ENCODE data around the gene MYPN.

The MYPN gene

DNA sequence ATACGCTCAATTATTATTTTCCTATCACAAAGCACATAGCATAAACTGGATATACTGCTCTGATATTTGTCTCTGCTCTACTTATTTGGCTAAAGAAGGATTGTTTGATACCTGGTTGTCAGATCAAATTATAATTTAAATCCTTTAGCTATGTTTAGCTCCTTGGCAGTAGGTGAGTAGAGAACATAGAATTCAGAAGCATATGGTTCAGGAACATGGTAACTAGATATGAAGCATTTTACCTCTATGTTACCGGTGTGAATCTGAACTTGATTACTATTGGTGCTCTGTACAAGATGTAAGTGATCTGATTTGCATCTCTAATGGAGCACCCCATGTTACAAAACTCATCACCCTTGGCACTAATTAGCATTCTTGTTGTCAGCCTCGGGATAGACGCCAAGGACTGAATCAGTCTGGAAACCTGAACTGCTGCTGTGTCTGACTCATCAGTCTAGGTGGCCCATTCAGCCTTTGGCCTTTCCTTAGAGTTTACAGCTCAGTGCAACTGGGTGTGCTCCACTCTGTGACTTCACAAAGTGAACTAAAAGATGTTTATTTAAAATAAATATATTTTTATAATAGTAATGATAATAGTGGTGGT lies 12.3 kb upstream of the MYPN start:
- peak; percentile 91 for DNase-seq

DNA sequence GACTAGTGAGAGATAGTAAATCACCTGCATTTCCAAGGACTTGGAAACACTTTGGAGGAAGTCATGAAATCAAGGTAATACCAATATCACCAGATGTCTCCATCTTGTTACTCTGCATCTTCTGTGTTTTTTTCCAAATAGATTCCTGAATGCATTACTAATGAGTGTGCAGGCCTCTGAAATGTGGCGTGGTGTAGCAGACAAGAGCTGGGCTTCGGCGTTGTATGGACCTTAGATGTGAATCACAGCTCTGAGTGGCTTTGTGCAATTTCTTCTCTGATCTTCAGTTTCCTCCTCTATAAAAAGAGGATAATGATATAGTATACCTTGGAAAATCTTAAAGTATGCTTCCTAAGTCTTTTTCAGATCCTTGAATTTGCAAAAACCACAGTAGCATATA lies 9.6 kb upstream of the MYPN start:
- DNase-seq = peak; percentile 87

DNA sequence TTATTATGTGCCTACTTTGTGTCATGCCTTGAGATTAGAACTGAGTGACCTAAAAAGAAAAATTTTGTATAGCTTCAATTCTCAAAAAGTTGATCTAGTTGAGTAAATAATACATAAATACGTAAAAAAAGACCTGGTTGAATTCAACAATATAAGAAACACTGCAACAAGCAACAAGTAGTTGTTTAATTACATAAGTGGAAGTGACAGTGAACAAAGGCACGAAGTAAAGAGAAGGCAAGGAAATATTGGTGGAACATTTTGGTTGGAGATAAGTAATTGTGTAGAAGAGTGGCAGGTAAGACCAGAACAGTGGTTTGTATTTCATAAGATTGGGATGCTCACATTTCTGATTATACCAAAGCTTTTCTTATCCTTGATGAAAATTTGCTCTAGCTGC lies 8.2 kb upstream of the MYPN start:
- DNase-seq = no peak

DNA sequence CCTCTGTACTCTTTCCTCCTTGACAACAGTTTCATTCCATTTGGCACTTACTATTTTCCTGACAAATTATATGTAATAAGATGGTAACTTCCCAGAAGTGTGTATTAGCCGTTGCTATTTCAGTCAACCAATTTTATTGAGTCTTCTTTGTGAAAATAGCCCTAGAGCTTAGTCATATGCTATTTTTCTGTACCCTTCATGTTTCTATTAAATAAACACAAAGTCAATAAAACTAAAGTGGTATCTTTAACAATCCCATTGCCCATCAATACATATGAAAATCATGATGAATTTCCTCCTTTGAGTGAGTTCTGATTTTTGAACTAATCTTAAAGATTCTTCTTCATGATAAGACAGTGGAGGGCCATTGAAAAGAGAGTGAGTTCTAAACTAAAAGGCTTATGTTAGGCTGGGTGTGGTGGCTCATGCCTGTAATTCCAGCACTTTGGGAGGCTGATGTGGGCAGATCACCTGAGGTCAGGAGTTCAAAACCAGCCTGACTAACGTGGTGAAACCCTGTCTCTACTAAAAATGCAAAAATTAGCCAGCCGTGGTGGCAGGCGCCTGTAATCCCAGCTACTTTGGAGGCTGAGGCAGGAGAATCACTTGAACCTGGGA lies 5.9 kb upstream of the MYPN start:
- DNase-seq = peak; percentile 32

DNA sequence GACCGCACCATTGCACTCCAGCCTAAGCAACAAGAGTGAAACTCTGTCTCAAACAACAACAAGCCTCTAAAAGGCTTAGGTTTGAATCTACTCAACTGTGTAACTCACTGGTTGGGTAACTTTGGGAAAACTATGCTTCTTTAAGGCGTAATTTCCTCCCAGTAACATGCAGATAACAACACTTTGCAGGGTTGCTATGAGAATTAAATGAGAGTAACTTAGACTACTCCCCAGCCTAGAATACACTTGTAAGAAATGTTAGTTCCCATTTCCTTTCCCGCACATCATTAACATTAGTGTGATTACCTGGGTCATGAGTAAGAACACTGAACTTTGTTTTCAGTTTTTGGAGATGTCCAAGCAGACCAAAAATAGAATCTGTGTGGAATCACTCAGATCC lies 5.4 kb upstream of the MYPN start:
- no peak for DNase-seq

DNA sequence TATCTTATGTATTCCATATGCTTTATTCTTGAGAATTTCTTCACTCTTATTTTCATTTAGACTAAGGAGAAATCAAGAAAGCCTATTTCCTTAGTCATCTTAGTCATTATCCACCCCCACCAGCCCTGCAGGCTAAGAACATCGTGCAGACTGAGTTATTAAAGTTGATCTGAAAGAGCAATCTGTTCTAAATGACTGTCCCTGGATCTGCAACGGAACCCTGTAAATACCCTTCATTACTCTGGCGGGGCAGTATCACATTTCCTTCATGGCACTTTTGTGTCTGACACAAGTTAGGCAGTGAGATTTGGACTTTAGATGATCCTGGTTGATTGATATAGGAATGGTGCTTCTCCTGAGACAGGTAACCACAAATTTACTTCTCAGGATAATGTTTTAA lies 3.5 kb upstream of the MYPN start:
- peak; percentile 90 for DNase-seq

DNA sequence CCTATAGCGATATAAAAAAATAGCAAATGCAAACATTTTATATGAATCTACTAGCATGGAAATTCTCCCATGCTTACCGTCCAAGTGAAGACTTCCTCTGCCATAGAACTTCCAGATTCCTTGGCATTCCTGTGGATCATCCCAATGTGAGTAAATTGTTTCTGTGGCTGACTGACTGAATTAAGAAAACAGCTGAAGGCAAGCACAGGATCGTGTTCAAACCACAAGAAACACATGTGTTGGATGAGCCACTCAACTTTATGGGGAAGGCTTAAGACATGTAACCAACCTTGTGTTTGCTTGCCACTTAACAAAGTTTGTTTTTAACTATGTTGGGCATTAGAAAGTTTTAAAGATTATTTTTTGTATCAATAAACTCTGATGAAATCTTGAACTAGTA lies 2.6 kb upstream of the MYPN start:
- peak; percentile 96 for DNase-seq

DNA sequence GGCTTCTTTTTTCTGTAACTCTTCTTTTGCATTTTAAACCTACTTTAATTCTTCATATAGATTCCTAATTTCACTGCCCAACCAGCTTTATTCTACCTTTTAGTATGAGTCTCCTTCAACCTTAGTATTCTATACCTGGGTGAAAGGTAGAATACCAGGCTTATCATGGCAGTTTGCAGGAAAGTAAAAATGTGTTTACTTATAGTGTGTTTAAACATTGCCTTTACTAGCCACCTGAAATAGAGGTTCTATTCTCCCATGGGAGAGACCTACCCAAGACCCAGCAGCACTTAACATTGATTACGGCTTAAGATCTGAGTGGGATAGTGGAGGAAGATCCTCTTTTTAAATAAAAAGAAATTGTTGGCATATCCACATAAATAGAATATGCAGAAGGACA lies 1.6 kb upstream of the MYPN start:
- DNase-seq = no peak

DNA sequence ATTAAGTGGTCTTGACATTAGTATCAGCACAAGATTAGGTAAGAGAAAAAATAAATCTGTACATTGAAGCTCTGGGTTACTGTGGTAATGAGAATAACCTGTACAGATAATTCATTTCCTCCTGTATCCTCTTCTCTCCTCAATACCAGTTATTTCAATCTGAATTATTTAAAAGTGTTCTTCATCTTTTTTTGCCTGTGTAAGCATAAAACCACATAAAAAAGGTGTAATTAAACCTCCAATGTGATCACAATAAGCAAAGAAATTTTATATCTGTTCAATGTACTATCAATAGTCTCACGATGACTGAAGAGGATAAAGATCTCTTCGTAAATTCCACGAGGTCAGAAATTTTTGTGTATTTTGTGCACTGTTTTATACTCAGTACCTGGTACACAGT lies 1.2 kb upstream of the MYPN start:
- DNase-seq = no peak

DNA sequence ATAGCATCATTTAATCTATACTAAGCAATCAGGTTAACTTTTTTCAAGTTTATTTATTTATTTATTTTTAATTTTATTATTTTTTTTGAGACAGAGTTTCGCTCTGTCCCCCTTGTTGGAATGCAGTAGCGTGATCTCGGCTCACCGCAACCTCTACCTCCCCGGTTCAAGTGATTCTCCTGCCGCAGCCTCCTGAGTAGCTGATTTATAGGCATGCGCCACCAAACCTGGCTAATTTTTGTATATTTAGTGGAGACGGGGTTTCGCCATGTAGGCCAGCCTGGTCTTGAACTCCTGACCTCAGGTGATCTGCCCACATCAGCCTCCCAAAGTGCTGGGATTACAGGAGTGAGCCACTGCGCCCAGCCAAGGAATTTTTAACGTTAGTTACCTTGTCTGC lies 635 bp upstream of the MYPN start:
- no peak for DNase-seq

DNA sequence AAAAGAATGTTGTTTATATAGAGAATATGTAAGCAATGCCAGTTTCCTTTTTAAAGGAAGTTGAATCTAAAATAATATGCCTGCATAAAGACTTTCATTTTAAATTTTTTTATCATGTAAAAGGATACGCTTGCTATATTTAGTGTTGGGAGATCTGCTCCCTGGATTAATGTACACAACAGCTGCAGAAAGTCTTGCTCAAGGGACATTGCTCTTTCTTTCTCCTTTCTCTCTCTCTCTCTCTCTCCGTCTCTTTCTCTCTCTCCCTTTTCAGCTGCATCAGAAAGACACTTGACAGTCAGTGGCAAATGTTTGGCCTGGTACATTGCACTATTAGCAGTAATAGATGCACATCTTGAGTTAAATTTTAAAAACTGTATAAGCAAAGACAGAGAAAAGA lies 739 bp downstream of the MYPN start:
- DNase-seq = no peak

DNA sequence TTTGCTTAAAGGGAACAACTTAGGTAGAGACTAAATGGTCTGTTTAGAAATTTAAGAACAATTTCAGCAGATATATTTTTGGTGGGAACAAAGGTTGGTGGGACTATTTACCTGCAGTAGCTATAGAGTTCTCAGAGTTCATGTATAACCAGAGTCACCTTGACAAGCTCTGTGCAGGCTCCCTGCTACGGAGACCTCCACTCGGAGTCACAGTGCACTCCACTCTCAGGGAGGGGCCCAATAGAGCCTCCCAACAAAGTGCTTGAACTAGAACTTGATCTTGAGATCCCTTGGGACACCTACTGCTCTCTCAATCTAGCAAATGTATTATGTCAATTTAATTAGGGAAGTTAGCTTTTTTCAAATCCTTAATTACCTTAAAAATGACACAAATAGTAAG lies 2.3 kb downstream of the MYPN start:
- DNase-seq = no peak

DNA sequence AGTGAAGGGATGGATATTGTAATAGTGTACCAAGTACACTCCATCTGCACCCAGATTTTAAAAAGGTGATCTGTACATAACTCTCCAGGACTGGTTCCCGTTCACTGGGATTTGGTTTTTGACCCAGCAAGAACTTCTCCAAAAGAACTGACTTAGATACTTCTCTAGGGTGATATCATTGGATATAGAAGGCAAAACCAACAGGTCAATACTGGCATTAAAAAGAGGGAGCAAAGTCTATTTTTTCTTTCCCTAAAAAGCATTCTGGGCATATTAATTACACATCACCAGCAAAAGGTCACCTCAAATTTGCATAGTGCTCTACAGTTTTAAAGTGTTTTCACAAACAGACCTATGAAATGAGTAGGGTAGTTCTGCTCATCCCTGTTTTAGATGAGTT lies 3.5 kb downstream of the MYPN start:
- no peak for DNase-seq

DNA sequence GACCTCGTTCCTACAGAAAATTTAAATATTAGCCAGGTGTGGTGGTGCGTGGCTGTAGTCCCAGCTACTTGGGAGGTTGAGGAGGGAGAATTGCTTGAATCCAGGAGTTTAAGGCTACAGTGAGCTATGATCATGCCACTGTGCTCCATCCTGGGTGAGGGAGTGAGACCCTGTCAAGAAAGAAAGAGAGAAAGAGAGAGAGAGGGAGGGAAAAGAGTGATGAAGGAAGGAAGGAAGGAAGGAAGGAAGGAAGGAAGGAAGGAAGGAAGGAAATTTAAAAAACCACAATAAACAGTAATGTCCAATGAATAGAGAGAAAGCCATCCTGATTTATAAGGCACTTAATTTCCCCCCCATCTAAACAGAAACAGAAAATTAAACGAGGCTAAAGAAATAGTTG lies 9.4 kb downstream of the MYPN start:
- no peak for DNase-seq

DNA sequence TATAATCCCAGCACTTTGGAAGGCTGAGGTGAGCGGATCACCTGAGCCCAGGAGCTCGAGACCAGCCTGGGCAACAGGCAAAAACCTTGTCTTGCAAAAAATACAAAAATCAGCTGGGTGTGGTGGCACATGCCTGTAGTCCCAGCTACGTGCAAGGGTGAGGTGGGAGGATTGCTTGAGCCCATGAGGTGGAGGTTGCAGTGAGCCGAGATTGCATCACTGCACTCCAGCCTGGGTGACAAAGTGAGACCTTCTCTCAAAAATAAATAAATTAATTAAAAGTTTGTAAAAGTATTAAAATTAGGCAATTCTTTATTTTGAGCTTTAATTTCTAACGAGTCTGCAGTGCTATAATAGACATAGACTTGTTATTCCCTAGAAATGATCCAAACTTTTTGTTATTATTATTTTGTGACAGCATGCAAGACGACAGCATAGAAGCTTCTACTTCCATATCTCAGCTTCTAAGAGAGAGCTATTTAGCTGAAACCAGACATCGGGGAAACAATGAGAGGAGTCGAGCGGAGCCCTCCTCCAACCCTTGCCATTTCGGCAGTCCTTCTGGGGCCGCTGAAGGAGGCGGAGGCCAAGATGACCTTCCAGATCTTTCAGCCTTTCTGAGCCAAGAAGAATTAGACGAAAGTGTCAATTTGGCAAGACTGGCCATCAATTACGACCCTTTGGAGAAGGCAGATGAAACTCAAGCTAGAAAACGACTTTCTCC lies 11.9 kb downstream of the MYPN start:
- no peak for DNase-seq

DNA sequence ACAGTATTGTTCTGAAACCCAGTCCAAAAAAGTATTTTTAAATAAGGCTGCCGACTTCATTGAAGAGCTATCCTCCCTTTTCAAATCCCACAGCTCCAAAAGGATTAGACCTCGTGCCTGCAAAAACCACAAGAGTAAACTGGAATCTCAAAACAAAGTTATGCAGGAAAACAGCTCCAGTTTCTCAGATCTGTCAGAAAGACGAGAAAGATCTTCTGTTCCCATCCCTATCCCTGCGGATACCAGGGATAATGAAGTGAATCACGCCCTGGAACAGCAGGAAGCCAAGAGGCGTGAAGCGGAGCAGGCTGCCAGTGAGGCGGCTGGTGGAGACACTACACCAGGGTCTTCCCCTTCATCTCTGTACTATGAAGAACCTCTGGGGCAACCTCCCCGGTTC lies 12.6 kb downstream of the MYPN start:
- DNase-seq = no peak

DNA sequence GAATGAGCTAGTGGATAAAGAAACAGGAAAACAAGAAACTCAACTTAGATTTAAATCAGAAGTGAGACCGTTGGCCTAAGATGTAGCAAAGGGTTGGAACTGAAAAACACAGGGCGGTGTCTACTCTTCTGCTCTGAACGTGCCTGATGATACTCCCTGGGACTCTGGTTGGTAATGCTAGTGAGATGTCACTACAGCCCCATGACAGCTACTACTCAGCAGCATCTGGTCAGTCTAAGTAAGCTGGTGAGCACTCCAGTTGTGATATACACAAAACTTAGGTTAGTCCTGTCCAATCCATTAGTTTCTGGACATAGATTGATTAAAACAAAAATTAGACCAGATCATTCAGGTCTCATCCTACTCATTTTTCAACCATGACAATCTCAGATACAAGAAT lies 15.4 kb downstream of the MYPN start:
- no peak for DNase-seq

DNA sequence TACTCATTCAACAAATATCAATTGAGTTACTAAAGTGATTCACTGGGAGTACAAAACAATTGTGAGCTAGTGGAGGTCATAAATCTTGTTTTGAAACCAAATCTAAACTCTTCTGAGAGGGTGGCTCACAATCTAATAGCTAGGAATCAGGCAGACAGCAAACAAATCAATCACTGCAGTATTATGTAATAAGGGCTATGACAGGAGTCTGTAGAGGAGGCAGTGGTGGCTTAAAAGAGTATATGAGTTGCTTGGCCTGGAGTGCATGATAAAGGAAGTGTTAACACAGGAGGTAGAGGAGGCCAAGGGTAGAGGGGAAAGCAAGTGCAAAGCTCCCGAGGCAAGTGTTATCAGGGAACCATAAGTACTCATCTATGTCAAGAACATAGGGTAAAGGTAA lies 16.5 kb downstream of the MYPN start:
- no peak for DNase-seq

DNA sequence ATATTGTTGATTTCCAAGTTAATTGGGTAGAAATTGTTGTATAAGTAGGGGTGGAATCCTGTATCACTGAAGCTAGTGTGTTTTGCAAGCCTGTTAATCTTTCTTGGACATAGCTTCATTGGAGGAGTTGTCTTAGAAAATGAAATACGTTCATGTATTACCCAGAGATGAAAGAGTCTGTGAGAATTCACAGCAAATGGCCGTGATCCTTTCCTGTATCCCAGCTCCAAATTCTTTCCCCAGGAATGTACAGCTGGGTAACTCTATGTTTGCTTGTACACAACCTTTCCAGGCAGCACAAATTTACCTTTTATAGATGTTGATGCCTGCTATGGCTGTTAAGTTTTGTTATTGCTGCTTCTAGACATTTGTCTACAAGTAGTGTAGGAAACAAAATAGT lies 18.7 kb downstream of the MYPN start:
- no peak for DNase-seq

DNA sequence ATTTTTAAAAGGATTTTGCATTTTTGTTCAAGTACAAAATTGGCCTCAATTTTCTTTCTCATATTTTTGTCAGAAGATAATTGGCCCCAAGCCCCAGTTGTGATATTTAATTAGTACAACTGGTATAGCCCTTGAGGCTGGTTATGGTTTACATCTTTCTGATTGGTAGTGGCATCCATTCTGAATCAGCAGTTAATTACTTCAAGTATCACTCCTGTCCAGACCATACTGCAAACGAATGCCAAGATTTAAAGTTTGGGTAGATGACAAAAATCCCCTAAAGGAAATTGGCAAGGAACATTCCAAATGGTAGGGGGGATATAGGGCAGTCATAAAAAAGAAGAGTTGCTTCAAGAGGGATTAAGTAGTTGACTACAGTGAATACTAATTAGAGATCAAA lies 23.1 kb downstream of the MYPN start:
- peak; percentile 33 for DNase-seq

DNA sequence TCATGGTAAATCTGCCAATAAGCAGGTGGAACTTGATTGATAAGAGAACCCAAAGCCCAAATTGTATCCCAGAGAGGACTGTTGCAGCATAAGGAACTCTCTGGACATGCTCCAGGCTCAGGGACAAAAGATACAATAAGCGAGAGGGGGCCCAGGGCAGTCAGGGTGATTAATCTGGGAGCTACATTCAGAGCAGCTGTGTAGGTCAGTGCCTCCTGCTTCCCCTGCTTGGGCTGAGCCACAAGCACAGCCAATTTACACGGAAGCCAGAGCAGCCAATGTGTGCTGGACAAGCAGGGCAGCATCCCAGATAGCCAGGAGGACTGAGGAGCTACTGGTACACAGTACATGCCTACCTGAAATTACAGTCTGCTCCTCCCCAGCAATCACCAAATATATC lies 24.2 kb downstream of the MYPN start:
- peak; percentile 10 for DNase-seq

DNA sequence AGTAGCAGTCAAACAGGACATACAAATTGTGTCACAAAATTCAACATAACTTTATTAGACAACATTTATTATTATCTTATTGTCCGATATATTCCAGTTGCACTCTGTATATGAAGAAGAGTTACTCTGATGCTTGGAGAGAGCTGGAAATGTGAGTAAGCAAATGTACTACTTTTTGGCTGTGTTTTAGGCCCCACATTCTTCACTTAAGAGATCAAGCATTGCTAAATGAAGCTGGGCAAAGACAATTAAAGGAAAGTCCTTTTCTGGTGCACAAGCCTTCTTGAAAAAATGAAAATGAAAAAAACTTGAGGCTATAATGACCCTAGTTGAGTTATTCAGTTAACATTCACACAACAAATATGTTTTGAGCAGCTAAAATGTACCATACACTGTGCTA lies 26.1 kb downstream of the MYPN start:
- DNase-seq = peak; percentile 60

DNA sequence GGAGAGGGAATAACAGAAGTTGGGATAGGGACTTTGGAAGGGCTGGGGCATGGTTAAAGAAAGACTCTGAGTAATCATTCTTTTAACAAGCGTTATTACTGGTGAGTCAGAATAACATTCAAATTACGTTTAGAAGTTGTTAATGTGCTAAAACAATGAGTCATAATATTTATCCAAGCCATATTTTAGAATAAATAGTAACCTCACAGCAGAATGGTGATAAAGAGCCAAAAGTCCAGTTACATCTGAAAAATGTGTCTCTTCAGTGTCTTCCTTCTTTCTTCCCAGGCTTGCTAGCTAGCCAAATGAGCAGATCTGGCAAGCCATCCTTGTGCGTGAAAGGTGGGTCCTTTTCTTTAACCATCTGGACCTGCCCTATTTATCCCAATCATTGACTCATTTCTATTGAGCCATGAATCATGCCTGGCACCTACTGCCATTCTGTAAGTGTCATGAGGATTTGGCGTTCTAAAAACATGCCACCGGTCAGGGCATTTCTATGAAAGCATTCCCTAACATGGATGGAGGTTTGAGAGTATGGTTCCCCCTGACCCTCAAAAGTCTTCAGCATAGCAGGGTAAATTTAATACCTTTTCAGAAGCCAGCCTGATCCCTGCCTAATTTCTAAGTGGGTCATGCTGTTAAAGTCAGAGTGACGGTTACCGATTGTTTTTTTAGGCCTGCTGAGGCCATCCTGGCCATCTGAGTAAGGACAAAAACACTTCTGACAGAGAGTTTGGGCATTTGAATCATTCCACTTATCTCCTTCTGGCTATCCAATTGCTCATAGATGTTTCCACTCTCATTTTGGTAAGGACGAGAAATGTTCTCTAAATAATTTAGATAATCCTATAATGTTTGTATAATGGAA lies 26.9 kb downstream of the MYPN start:
- DNase-seq = peak; percentile 91

DNA sequence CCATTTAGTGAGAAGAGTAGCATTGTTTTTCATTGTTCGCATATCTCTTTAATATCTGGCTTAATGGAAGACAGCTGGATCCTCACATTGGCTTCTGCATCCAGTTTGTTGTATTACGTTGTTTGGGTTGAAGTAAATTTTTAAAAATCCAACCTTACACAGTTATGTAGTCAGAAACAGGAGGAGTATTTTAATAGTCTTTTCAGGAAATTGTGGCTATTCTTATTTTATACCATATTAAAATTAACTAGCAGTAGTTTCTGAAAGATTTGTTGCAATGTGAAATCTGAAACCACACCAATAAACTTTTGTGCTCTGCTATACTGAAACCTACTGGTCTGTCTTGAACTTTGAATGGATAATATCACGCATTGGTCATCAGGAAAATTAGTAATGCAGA lies 27.9 kb downstream of the MYPN start:
- peak; percentile 42 for DNase-seq
